OCI-LY1 (cell line): Measurements from ENCODE around the gene MAGI2.

Source experiments
- EZH2 ChIP-seq: fragments of 200-600 bp; sonication (generic), shearing (Covaris generic); IDR thresholded peaks from 2 replicates; pipeline ENCODE4 v1.8.0; 2017; ENCODE audit warnings: borderline replicate concordance, mixed run types, mild to moderate bottlenecking, antibody characterized with exemption, low read length, moderate library complexity, mixed read lengths
- TF ChIP-seq, protein P1 (sequence below): fragments of 200-600 bp; sonication (generic), shearing (Covaris generic); IDR thresholded peaks from 2 replicates; pipeline ENCODE4 v1.5.1; 2017; ENCODE audit warnings: mild to moderate bottlenecking, antibody characterized with exemption, low read length, moderate library complexity, mixed read lengths

DNA sequence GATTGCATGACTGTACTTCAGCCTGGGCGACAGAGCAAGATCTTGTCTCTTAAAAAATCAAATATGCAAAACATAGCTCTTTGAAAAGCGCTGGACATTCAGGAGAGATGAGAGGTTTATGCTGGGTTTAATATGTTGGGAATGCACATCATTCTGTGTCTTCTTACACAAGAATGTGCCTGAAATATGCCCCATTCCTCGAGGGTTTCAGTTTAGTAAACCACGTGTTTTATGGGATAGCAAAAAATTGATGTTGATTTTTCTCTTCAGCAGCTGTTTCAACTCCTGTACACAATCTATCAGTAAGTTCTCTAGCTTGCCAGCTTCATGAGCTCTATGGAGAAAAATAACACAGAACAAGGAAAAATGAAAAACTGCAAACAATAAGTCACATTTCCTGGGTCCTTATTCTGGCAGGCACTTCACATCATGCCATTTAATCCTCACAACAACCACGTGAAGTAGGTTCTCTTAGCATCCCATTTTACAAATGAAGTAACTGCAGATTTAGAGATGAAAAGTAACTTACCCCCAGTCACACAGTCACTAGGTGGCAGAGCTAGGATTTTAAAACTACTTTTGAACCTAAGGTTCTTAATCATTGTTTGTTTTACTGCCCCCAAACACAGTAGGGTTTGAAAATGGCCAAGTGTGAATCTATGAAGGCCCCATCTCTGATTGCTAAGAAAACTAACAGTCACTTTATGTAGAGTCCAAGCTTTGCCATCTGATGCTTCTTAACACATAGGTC, 1231.3 kb downstream of the MAGI2 start:
- TF ChIP-seq, protein P1, sequence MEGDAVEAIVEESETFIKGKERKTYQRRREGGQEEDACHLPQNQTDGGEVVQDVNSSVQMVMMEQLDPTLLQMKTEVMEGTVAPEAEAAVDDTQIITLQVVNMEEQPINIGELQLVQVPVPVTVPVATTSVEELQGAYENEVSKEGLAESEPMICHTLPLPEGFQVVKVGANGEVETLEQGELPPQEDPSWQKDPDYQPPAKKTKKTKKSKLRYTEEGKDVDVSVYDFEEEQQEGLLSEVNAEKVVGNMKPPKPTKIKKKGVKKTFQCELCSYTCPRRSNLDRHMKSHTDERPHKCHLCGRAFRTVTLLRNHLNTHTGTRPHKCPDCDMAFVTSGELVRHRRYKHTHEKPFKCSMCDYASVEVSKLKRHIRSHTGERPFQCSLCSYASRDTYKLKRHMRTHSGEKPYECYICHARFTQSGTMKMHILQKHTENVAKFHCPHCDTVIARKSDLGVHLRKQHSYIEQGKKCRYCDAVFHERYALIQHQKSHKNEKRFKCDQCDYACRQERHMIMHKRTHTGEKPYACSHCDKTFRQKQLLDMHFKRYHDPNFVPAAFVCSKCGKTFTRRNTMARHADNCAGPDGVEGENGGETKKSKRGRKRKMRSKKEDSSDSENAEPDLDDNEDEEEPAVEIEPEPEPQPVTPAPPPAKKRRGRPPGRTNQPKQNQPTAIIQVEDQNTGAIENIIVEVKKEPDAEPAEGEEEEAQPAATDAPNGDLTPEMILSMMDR, result no peak
- no peak for TF ChIP-seq EZH2
